Adipose tissue (tissue), 3 donors: ENCODE results near the gene HID1. TPM values are rescaled to one million over a fixed set of nuclear protein-coding genes. Genes with fewer than 3 reads are reported as not detected.

Experiments used
- H3K27ac ChIP-seq: one replicate; pipeline ENCODE4 v1.5.1; 2013; ENCODE audit warnings: low read depth, low read length
- WGBS, 3 donors: extraction: QIAGEN DNeasy Blood & Tissue Kit; methylation state at CpG; one replicate each; pipeline ENCODE4 v1.1.7; 2013; 5-methylcytosine and 5-hydroxymethylcytosine counted together
- polyA plus RNA-seq, 3 donors: library from polyadenylated mRNA; stranded (reverse); fragments of 200-250 nt; gene quantifications; one replicate each; pipeline ENCODE4 v1.2.3, GENCODE V29; 2013
- donor health status: healthy with polysubstance abuse.
- donor health status: Bipolar disorder and iron deficiency.
- donor health status: healthy.

HID1 gene
- polyA plus RNA-seq, 3 donors = 13.8 to 98.5 (median 26.3) TPM

DNA sequence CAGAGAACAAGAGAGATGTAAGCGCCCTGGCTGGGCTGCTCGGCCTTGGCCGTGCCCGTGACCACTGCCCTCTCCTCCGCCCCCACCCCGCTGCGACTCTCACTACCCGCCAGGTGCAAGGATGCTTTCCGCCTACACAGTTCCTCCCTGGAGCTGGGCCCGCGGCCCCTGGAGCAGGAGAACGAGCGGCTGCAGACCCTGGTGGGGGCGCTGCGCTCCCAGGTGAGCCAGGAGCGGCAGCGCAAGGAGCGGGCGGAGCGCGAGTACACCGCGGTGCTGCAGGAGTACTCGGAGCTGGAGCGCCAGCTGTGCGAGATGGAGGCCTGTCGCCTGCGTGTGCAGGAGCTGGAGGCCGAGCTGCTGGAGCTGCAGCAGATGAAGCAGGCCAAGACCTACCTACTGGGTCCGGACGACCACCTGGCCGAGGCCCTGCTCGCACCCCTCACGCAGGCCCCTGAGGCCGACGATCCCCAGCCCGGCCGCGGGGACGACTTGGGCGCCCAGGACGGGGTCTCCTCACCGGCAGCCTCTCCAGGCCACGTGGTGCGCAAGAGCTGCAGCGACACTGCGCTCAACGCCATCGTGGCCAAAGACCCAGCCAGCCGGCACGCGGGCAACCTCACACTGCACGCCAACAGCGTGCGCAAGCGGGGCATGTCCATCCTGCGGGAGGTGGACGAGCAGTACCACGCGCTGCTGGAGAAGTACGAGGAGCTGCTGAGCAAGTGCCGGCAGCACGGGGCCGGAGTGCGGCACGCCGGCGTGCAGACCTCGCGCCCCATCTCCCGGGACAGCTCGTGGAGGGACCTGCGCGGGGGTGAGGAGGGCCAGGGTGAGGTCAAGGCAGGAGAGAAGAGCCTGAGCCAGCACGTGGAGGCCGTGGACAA, 30.8 kb upstream of the HID1 start:
- H3K27ac ChIP-seq = no peak overlapping the region
- WGBS, 3 donors = 87 to 92% (median 90%) methylated on average over 74 to 76 of the region's 76 CpGs

- WGBS, 3 donors = 85 to 91% (median 86%) methylated on average over 15 of the region's 15 CpGs
- no peak overlapping the region for H3K27ac ChIP-seq
Measured at GRCh38 chr17:75001915-75002843, 29.6 kb upstream of the HID1 start.

DNA sequence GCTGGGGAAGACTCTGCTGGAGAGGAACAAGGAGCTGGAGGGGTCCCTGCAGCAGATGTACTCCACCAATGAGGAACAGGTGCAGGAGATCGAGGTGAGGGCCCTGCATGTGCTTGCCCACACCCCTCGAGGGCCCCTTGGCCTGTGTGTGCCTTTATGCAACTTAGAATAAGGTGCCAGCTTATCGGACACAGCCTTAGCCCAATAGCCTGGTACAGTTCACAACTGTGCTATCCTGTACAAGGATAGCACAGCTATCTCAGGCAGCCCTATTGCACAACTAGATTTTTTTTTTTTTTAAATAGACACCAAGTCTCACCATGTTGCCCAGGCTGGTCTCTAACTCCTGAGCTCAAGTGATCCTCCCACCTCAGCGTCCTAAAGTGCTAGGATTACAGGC, 27.0 kb upstream of the HID1 start:
- H3K27ac ChIP-seq = no peak overlapping the region
- 80 to 87% (median 84%) methylated on average over 4 of the region's 4 CpGs for WGBS, 3 donors

GRCh38 chr17:74998783-74999182, 26.2 kb upstream of the HID1 start:
- no peak overlapping the region for H3K27ac ChIP-seq
- WGBS, 3 donors = 78 to 80% (median 80%) methylated on average over 6 of the region's 6 CpGs

- WGBS, 3 donors = 69 to 86% (median 86%) methylated on average over 5 of the region's 5 CpGs
- no peak overlapping the region for H3K27ac ChIP-seq
Measured at GRCh38 chr17:74995847-74996246, 23.3 kb upstream of the HID1 start.

DNA sequence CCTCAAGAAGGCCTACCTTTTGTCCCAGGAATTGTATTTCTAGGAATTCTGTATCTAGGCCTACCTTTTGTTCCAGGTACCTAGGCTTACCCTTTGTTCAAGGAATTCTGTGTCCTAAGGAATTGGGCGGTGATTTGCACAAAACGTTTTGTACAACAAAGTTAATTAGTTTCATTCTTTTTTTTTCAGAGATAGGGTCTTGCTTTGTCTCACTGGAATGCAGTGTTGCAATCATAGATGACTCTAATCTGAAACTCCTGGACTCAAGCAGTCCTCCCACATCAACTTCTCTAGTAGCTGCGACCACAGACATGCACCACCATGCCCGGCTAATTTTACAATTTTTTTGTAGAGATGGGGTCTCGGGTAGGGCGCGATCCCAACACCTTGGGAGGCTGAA, 21.9 kb upstream of the HID1 start:
- H3K27ac ChIP-seq = no peak overlapping the region
- WGBS, 3 donors = 78 to 84% (median 79%) methylated on average over 7 of the region's 7 CpGs

- H3K27ac ChIP-seq = no peak overlapping the region
- WGBS, 3 donors = 29 to 42% (median 37%) methylated on average over 2 of the region's 2 CpGs
Measured at GRCh38 chr17:74992223-74992622, 19.7 kb upstream of the HID1 start.

GRCh38 chr17:74990581-74991105, 18.1 kb upstream of the HID1 start:
- H3K27ac ChIP-seq = no peak overlapping the region
- 84 to 93% (median 90%) methylated on average over 10 of the region's 10 CpGs for WGBS, 3 donors

DNA sequence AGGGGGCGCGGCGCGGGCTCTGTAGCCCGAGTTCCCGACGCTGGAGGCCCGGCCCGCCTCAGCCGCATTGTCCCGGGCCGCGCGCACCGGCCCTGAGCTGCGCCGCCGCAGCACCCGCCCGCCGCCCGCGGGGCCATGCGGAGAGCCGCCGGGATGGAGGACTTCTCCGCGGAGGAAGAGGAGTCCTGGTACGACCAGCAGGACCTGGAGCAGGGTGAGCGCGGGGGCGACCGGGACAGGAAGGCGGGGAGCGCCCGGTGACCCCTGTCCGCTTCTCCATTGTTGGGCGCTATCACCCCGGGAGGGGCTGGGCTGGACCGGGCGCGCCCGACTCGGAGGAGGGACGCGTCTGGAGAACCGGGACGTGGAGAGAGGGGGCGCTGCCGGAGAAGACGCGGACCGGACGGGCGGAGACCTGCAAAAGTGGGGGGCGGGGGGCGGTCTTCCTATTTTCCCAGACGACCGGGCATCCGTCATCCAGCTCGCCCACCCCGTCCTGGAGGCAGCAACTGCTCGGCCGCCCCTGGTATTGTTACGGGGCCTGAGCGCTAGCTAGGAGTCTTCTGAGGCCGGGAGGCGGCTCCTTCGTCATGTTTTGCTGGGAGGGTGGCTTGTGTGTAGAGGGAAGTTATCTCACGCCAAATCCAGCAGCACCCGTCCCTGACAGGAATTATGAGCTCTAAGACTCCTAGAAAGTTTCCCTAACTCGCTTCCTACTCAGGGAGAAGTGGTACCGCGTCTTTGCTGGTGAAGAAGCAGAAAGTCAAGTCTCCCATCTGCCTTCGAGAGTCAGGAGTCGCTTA, 15.6 kb upstream of the HID1 start:
- H3K27ac ChIP-seq = peak overlapping the region; percentile 39
- 1 to 2% (median 1%) methylated on average over 54 to 76 of the region's 76 CpGs for WGBS, 3 donors

DNA sequence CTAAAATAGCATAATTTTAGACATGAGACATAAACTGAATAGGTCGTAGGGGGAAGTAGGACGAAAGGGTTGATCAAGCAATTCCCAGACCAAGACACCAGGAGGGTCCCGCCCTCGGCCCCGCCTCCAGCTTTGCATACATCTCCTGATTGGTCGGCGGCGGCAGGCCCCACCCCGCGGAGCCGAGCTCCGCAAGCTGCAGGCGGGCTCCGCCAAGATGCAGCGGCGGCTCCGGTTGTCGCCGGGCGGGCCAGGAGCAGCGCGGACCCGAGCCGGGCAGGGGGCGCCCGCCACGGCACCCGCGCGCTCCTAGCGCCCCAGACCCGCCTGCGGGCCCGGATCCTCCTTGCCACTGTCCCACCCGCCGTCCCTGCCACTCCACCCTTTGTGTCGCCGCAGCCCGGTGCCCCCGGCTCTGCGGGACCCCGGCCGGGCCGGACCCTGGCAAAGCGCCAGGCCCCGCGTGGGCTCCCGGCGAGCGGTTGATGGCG, 14.9 kb upstream of the HID1 start, which contains the start of gene CDR2L:
Gene CDR2L (plus strand): TSS at position 215 of the 491 bp plus-strand sequence. CDS start 412 bp downstream, outside the sequence.
- peak within 1 kb of the TSS; percentile 39 for H3K27ac ChIP-seq
- 0 to 1% (median 0%) methylated on average over 31 to 51 of the region's 51 CpGs for WGBS, 3 donors

GRCh38 chr17:74986206-74986576, 13.6 kb upstream of the HID1 start:
- no peak overlapping the region for H3K27ac ChIP-seq
- WGBS, 3 donors = 92 to 94% (median 92%) methylated on average over 3 of the region's 3 CpGs

- H3K27ac ChIP-seq = peak overlapping the region; percentile 69
- 29 to 41% (median 34%) methylated on average over 14 of the region's 14 CpGs for WGBS, 3 donors
Measured at GRCh38 chr17:74982663-74983313, 10.2 kb upstream of the HID1 start.

GRCh38 chr17:74981979-74982662, 9.6 kb upstream of the HID1 start:
- 0 to 1% (median 1%) methylated on average over 60 to 61 of the region's 61 CpGs for WGBS, 3 donors
- H3K27ac ChIP-seq = peak overlapping the region; percentile 69

DNA sequence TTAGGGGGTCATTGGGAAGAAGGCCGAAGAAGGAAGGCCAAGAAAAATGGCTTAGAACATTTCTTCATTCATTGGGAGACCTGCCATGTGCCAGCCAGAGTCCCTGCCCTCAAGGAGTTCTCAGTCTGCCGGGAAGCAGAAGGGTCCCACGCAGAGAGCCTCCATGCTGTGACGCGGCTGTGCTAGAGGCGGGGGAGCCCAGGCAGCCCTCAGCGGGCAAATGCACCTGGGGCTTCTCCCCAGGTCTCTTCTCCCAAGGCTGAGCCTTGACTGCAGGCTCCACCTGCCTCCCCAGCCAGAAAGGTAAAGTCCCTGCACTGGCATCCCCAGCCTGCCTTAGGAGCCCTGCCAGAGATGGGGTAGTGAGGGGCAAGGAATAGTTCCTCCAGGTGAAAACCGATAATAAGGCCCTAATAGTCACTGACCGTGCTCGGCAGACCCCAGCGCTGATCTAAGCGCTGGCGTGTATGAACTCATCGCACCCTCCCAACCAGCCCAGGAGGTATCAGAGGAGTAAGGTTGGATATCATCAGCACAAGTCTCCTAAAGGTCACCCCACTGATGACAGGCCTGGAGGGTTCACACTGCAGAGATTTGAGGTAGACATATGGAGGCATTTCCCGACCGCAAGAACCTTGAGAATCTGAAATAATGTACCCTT, 8.9 kb upstream of the HID1 start:
- 47 to 56% (median 52%) methylated on average over 16 of the region's 16 CpGs for WGBS, 3 donors
- peak overlapping the region; percentile 17 for H3K27ac ChIP-seq

DNA sequence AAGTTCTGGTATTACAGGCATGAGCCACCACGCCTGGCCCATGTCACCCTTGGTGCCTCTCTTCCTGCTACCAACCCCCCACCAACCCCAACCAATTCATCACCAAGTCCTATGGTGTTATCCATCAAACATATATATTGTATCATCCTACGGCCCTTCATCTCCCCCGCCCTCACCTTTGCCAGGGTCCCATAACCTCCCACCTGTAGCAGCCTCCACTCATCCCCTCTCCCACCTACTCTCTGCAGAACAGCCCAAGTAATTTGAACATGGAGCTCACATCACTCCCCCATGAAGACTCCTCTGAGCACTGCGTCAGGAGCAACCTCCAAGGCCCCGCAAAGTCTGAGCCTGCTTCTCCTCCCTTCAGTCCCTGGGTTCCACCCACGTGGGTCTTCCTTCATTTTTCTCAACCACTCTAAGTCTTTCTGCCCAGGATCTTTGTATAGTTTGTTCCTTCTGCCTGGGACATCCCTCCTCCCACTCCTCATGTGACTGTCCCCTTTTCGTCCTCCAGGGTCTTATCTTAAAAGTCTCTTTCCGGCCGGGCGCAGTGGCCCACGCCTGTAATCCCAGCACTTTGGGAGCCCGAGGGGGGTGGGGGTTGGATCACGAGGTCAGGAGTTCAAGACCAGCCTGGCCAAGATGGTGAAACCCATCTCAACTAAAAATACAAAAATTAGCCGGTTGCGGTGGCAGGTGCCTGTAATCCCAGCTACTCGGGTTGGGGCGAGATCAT, 7.0 kb upstream of the HID1 start:
- H3K27ac ChIP-seq = no peak overlapping the region
- 76 to 83% (median 81%) methylated on average over 17 of the region's 17 CpGs for WGBS, 3 donors

DNA sequence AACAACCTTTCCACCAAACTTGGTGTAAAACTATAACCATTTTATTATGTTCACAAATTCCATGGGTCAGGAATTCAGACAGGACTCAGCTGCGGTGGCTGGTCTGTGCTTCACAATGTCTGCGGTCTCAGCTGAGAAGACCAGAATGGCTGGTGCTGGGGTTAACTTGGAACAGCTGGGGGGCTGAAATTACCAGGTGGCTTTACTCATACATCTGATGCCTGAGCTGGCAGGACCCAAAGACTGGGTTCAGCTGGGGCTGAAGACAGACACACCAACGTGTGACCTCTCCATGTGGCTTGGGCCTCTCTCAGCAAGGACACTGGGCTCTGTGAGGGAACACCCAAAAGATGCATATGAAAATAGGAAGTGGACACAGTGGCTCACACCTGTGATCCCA, 5.7 kb upstream of the HID1 start:
- 80 to 83% (median 82%) methylated on average over 3 of the region's 3 CpGs for WGBS, 3 donors
- H3K27ac ChIP-seq = no peak overlapping the region
